Fibroblast of skin of right biceps (primary cell): Measurements from ENCODE around the gene REEP3.

Experiments
- DNase-seq: peaks from one replicate; pipeline ENCODE4 v3.0.0-alpha.2; 2013

The REEP3 gene

GRCh38 chr10:63515002-63515763 is 6.0 kb upstream of the REEP3 start:
- peak; percentile 64 for DNase-seq

- DNase-seq, result no peak
These were observed 5.0 kb upstream of the REEP3 start for GRCh38 chr10:63516207-63516606.

GRCh38 chr10:63518690-63519288 is 2.4 kb upstream of the REEP3 start:
- no peak for DNase-seq

GRCh38 chr10:63521416-63522276 is 445 bp downstream of the REEP3 start:
- DNase-seq, result peak; percentile 79

GRCh38 chr10:63522277-63522687 is 1.1 kb downstream of the REEP3 start:
- peak; percentile 10 for DNase-seq

GRCh38 chr10:63522995-63523394 is 1.8 kb downstream of the REEP3 start:
- DNase-seq, result no peak

GRCh38 chr10:63525021-63525420 is 3.8 kb downstream of the REEP3 start:
- DNase-seq, result no peak

- no peak for DNase-seq
These were observed 6.2 kb downstream of the REEP3 start for GRCh38 chr10:63527401-63527800.

GRCh38 chr10:63528084-63528744 is 7.0 kb downstream of the REEP3 start:
- no peak for DNase-seq

- DNase-seq, result no peak
These were observed 9.2 kb downstream of the REEP3 start for GRCh38 chr10:63530409-63530808.

GRCh38 chr10:63534723-63535122 is 13.5 kb downstream of the REEP3 start:
- no peak for DNase-seq

GRCh38 chr10:63536698-63537097 is 15.5 kb downstream of the REEP3 start:
- DNase-seq, result no peak

GRCh38 chr10:63537536-63537935 is 16.3 kb downstream of the REEP3 start:
- no peak for DNase-seq

GRCh38 chr10:63539377-63539776 is 18.2 kb downstream of the REEP3 start:
- DNase-seq, result no peak

GRCh38 chr10:63539994-63540393 is 18.8 kb downstream of the REEP3 start:
- peak; percentile 9 for DNase-seq

GRCh38 chr10:63542835-63543575 is 21.8 kb downstream of the REEP3 start:
- peak; percentile 57 for DNase-seq

GRCh38 chr10:63543576-63543962 is 22.4 kb downstream of the REEP3 start:
- no peak for DNase-seq

GRCh38 chr10:63544418-63544817 is 23.2 kb downstream of the REEP3 start:
- DNase-seq, result no peak

GRCh38 chr10:63547628-63548360 is 26.6 kb downstream of the REEP3 start:
- peak; percentile 50 for DNase-seq

- no peak for DNase-seq
These were observed 27.7 kb downstream of the REEP3 start for GRCh38 chr10:63548860-63549259.

GRCh38 chr10:63549810-63550209 is 28.6 kb downstream of the REEP3 start:
- DNase-seq, result no peak

- peak; percentile 90 for DNase-seq
These were observed 31.8 kb downstream of the REEP3 start for GRCh38 chr10:63553031-63553430.
